ENCODE measurements around the gene ZNF574.

GRCh38 chr19:42028304-42029216, 47.4 kb upstream of the ZNF574 start:
- TF ChIP-seq CTCF (IDR thresholded peaks at IDR 0.05) (peak; percentile 56), SIN3A (IDR thresholded peaks at IDR 0.05; ENCODE audit: borderline replicate concordance, low read depth, low read length) (no peak), MEF2A (IDR thresholded peaks at IDR 0.05; ENCODE audit: borderline replicate concordance, low read depth) (no peak), NRF1 (IDR thresholded peaks at IDR 0.05; ENCODE audit: low read depth, low read length) (no peak), USF1 (IDR thresholded peaks at IDR 0.05; ENCODE audit: borderline replicate concordance, low read depth) (no peak), MAX (IDR thresholded peaks at IDR 0.05; ENCODE audit: low read depth) (no peak), ZBTB33 (IDR thresholded peaks at IDR 0.05; ENCODE audit: borderline replicate concordance, low read depth) (no peak), EP300 (IDR thresholded peaks at IDR 0.05; ENCODE audit: borderline replicate concordance in 1 of 2, low read depth in 1 of 2, low read length in 1 of 2) (no peak), REST (IDR thresholded peaks at IDR 0.05; ENCODE audit: low read depth, low read length) (no peak), POLR2AphosphoS5 (IDR thresholded peaks at IDR 0.05; ENCODE audit: low read depth, low read length) (no peak), RCOR1 (IDR thresholded peaks at IDR 0.05; ENCODE audit: low read length) (no peak)
